Measurements from ENCODE around the gene RAI2.

RAI2 gene

DNA sequence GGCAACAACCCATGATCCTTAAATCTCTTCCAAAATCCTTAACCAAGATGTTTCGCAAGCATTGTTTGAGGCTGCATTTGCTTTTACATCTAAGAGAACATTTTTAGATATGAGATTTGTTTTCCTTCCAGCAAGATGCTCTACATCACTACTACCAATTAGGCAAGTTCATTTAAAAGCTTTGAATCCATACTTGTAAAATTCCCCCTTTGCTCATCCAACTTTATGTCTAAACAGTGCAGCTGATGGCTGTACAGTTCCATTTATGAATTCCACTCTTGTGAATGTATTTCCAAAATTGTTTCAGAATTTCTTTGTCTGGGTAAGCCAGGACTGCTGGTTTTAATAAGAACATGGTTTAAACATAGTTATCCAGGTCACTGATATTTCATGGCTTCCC lies 31.5 kb downstream of the RAI2 start:
- no peak for DNase-seq (ENCODE audit: low read depth in 1 of 2, low spot score in 1 of 2)

DNA sequence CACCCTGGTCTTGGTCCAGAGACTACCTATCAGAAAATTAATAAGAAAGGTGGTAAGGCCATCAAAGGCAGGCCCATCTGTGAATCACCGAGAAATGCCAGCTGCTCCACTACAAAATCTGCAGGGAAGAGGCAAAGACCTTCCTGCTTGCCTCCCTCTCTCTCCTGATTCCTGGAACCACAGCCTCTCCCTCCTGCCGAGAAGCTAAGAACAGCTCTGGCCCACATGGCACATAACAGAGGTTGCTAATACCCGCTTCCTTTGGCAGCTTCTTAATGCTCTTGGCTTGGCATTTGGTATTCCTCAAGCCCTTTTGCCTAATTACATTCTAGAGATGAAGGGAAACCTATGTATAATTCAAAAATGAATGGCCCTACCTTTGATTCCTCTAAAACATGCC lies 32.9 kb downstream of the RAI2 start:
- DNase-seq (ENCODE audit: low read depth in 1 of 2, low spot score in 1 of 2) = no peak

DNA sequence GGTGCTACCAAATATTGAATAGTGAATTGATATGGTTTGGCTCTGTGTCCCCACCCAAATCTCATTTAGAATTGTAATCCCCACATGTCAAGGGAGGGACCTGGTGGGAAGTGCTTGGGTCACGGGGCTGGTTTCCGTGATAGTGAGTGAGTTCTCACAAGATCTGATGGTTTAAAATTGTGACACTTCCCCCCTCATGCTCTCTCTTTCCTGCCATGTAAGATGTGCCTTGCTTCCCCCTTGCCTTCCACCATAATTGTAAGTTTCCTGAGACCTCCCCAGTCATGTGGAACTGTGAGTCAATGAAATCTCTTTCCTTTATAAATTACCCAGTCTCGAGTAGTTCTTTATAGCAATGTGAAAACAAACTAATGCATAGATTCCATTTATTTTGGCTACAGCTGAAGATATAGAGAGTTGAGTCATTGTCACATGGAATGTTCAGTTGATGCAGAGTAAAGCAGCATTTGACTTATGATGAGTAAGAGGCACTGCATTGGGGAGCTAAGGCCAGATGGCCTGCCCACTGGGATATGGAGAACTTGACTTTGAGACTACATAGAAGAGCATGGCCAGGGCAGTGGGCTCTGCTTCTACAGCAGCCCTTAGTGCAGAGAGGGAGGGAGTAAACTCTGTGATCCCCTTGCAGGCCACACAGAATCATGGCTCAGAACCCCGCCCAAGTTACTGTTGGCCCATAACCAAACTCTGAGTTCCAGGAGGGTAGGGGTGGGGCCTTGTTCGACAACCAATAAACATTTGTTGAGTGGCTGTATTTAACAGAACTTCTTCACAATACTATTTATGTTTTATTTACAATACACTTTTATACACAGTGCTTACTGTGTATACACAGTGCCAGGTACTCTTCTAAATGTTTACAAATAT lies 34.2 kb downstream of the RAI2 start:
- no peak for DNase-seq (ENCODE audit: low read depth in 1 of 2, low spot score in 1 of 2)

- DNase-seq (ENCODE audit: low read depth in 1 of 2, low spot score in 1 of 2) = no peak
These were observed 36.1 kb downstream of the RAI2 start for GRCh38 chrX:17824980-17825379.

GRCh38 chrX:17822351-17822750 lies 38.7 kb downstream of the RAI2 start:
- no peak for DNase-seq (ENCODE audit: low read depth in 1 of 2, low spot score in 1 of 2)

DNA sequence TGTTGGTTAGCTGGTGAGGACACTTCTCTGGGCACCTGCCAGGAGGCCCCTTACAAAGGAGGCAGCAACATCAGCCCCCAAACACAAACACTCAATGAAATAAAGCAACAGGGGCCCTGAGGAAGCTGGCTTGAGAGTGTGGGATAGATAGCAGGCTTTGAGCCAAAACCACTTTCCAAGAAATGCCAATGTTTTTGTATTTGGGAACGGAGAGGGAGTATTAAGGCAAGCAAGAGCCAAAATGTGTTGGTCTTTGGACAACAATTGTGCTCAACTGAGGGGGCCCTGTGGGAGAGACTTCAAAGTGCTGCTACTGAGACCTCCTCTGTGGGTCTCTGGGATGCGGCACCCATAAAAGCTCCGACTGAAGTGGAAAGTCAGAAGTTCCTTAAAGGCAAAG lies 41.0 kb downstream of the RAI2 start:
- no peak for DNase-seq (ENCODE audit: low read depth in 1 of 2, low spot score in 1 of 2)

DNA sequence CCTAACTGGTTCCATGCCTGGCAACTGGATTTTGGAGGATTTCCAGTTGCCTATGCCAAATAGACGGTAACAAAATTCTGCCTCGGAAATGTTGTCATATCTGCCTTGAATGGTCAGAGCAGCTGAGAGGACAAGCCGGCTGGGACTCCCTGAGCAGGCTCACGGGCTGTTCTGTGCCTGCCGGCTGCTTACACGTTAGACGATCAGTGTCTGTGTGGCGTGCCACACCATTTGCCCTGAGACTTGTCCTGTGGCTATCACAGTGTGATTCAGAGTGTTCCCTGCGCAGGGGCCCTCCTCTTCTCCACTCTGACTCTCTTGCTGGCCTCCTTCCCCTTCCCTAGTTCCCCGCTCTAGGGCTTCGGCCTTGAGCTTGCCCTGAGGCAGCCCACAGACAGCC lies 42.4 kb downstream of the RAI2 start:
- no peak for DNase-seq (ENCODE audit: low read depth in 1 of 2, low spot score in 1 of 2)

DNA sequence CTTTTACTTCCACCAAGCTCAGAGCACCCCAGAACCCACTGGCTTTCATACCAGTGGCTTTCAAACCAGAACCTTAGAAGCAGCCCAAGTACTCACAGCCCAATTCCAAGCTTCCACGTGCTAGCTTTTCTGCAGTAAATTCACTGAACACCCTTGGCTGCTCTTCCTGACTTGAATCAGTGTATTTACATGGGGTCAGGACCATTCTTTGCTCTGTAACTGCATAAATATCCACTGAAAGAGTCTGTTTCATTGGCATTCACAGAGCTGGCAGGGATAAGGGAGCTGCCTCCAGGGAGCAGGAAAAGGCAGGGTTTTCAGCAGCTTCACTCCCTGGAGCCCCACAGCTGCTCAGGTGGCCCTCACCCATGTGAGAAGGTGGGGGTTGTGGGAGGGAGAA lies 43.8 kb downstream of the RAI2 start:
- DNase-seq (ENCODE audit: low read depth in 1 of 2, low spot score in 1 of 2) = no peak

GRCh38 chrX:17814557-17814956 lies 46.5 kb downstream of the RAI2 start:
- DNase-seq (ENCODE audit: low read depth in 1 of 2, low spot score in 1 of 2) = no peak

GRCh38 chrX:17814059-17814458 lies 47.0 kb downstream of the RAI2 start:
- DNase-seq (ENCODE audit: low read depth in 1 of 2, low spot score in 1 of 2) = no peak

DNA sequence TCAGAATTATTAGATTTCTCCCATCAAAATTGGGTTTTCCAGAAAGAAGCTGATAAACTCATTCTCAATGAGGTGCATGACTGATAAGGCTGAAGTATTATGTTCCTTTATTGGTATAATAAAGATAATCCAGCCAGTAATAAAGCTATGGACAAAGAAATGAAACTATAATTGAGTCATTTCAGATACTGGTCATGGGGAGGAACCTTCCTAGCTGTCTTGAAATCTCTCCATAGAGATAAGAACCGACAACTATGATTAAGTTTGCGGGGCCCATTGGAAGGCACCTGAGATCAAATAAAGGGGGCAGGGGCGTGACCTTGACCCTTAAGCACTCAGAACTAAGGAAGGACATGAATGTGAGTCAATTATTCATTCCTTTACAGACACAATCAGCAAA lies 47.8 kb downstream of the RAI2 start:
- DNase-seq (ENCODE audit: low read depth in 1 of 2, low spot score in 1 of 2) = no peak

GRCh38 chrX:17812763-17813162 lies 48.3 kb downstream of the RAI2 start:
- DNase-seq (ENCODE audit: low read depth in 1 of 2, low spot score in 1 of 2) = no peak

DNA sequence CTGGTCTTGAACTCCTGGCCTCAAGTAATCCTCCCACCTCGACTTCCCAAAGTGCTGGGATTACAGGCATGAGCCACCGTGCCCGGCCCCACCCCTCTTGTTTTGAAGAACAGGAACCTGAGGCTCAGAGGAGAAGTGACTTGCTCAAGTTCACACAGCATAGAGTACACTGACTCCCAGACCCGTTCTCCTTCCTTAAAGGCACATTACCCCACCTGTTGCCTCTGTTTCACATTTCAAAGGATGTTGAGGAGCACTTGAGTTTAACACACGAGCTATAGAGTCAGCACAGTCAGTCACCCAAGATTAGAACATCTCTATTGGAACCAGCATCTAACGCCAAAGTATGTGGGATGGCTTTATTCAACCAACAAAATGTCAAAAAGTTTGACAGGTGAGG lies 51.1 kb downstream of the RAI2 start:
- DNase-seq (ENCODE audit: low read depth in 1 of 2, low spot score in 1 of 2) = no peak

DNA sequence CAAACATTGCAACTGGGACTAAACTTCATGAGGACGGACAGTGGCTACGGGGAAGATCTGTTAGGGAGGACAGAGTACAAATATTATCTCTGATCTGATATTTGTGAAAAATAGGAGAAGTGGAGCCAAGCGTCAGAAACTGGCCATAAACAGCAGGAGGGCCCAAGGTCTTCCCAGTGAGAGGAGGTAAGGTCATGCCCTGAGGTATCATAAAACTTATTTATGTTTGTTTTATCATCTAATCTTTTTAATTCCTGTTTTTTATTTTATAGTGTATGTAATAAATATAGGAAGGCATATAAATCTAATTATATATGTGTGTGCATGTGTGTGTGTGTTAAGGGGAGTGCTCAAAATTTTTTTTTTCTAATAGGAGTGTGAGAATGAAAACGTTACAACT lies 51.8 kb downstream of the RAI2 start:
- no peak for DNase-seq (ENCODE audit: low read depth in 1 of 2, low spot score in 1 of 2)

- DNase-seq (ENCODE audit: low read depth in 1 of 2, low spot score in 1 of 2) = no peak
These were observed 56.0 kb downstream of the RAI2 start for GRCh38 chrX:17805120-17805519.

DNA sequence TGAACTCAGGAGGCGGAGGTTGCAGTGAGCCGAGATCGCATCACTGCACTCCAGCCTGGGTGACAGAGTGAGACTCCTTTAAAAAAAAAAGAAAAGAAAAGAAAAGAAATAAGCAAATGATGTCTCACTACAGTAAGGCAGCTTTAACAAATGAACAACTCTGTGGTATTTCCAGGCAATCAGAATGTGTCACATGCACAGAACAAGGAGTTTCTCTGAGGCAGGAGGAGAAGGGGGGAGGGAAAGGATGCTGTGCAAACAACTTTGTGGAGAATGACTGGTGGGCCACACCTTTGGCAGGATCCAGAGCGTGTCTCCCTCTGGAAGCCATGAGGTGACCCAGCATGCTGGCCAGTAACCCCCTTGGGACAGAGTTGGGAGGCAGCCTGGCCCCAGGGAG lies 57.6 kb downstream of the RAI2 start:
- DNase-seq (ENCODE audit: low read depth in 1 of 2, low spot score in 1 of 2) = no peak

GRCh38 chrX:17802756-17803155 lies 58.3 kb downstream of the RAI2 start:
- DNase-seq (ENCODE audit: low read depth in 1 of 2, low spot score in 1 of 2) = no peak

DNA sequence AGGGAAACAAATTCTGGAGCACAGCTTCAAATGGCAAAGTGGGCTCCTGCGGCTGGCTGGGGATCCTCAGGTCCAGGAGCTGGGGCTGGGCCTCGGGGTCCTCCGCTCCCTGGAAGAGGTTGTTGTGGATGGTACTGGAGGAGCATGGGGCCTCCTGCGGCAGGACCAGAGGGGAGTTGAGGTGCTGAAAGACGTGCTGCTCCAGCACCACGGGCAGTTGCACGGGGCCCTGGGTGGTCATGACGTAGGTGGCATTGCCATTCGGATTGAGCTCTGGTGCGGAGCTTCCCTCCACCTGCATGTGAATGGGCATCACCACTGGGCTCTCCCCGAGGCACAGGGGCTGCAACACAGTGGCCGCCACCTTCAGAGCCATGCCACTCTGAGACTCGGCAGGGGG lies 59.7 kb downstream of the RAI2 start:
- no peak for DNase-seq (ENCODE audit: low read depth in 1 of 2, low spot score in 1 of 2)

DNA sequence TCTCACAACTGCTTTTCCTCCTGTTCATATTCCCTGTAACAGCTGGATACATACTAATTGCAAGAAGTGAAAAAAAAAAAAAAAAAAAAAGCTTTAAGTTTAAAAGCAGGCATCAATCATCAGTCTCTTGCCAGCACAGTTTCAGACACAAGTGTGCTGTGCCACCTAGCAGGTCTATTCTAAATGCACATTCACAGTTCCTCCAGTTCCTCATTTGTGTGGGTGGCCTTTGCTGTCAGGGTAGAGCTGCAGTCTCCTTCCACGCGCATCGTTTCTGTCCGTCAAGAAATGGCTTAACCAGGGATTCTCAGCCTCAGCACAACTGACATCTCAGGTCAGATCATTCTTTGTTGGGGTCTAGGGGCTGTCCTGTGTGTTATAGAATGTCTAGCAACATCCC lies 62.2 kb downstream of the RAI2 start:
- DNase-seq (ENCODE audit: low read depth in 1 of 2, low spot score in 1 of 2) = no peak

DNA sequence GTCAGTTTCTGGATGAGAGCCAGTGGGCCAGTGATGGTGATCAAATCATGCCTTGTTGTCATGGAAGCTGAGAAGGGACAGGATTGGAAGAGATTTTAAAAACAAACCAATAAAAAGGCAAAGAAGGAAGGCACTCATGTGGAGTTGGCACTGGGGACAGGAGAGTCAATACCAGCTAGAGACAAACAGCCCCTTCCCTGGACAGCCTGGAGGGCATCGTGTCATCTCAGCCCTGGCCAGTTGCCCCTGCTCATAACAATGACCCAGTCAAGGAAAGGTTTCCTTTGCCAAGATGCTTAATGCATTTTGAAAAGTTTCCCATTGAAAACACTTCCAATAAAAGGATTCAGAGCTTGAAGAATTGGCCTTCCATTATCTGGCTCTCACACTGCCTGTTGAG lies 68.3 kb downstream of the RAI2 start:
- DNase-seq (ENCODE audit: low read depth in 1 of 2, low spot score in 1 of 2) = no peak

DNA sequence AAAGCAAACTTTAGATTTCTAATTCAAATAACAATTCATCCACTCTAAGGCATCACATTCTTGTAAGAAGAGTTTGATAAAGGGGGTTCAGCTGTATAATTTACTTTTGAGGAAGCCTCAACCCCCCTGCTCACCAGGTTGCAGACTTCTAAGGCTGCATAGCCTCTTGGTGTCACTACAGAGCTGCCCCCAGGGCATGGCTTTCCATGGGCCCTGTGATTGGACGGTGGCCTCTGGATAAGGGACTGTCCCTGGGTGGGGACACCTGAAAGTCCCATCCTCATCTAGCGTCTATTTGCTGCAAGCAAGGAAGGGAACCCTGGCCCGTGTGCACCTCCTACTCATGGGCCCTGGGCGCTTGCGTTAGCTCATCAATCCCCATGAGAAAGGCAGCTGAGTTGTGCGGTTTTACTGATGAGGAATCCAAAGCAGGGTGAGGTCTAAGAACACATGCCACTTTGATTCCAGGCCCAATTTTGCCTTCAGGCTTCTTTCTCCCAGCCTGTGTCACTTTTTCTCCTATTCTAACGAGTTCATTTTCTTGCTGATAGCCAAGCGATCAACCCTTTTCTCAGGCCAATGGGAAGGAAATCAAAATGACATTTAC lies 72.0 kb downstream of the RAI2 start:
- DNase-seq (ENCODE audit: low read depth in 1 of 2, low spot score in 1 of 2) = no peak

DNA sequence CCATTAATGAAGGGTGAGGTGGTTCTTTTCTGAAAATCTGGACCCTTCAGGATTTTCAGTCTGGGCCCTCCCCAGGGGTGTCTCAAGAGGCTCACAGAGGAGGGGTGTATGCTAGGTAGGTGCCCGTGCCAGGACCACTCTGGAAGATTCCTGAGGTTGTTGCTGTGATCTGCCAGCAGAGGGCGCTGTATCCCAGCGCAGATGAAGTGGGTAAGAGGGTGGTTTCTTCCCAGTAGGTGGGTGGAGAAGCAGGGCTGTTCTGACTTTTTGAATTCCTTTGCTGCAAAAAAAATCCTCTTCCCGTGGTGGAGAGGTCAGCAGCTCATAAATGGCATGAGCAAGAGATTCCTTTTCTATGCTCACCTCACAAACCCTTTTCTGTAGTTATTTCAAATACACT lies 72.7 kb downstream of the RAI2 start:
- peak in 1 of 2 donors; percentile 13 for DNase-seq (ENCODE audit: low read depth in 1 of 2, low spot score in 1 of 2)

DNA sequence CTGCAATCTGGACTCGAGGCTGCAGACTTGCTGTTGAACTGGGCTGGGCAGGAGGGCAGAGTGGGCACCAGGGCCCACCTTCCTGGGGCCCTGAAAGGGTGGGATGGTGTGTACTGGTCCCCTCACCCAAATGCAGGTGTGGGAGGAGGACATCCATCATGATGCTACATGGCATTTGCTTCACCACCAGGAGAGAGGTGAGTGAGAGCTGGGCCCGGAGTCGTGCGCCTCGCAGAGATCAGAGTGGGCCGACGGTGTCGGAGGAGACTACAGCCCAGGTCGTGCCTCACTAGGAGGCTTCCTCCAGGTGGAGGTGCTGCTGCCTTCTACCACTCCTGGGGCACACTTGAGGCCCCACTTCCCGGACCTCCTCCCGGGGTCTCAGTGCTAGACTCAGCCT lies 73.5 kb downstream of the RAI2 start:
- no peak for DNase-seq (ENCODE audit: low read depth in 1 of 2, low spot score in 1 of 2)

All from activated T-helper 1 cell treated with anti-CD3 and anti-CD28 coated beads, Interleukin-2, amount 50 U/mL, for 16 hours (primary cell).